ENCODE data around the gene NPEPL1.
"Not testable (repeated sequence)": the region's sequence is repeated elsewhere in the genome, so short reads cannot be mapped to it uniquely, and the experiment has no call there.

The NPEPL1 gene

GRCh38 chr20:58646703-58647102 is 45.9 kb upstream of the NPEPL1 start:
- Histone ChIP-seq H2AFZ (ENCODE audit: low read depth, low read length) (no peak overlapping the region), H2BK15ac (ENCODE audit: low read depth, poor library complexity, severe bottlenecking) (no peak overlapping the region), H2BK5ac (ENCODE audit: low read depth, low read length, poor library complexity, severe bottlenecking) (no peak overlapping the region), H3K27me3 (ENCODE audit: control insufficient read depth in 1 of 2, insufficient read depth in 1 of 2, low read length in 2 of 2) (no peaks in the 10 kb centered on the region), H2BK120ac (ENCODE audit: low read depth, low read length) (no peak overlapping the region), H3K4ac (ENCODE audit: low read depth in 1 of 2, low read length in 2 of 2) (no peak overlapping the region), H3K79me1 (replicated peaks; ENCODE audit: low read length, poor library complexity, severe bottlenecking) (no peaks in the 10 kb centered on the region), H3K4me2 (ENCODE audit: low read length, poor library complexity, severe bottlenecking) (no peak overlapping the region), H3K36me3 (ENCODE audit: control insufficient read depth in 1 of 2, insufficient read depth in 2 of 2, low read depth in 1 of 2, low read length in 2 of 2) (no peaks in the 10 kb centered on the region), H2AK5ac (ENCODE audit: low read length, severe bottlenecking) (no peak overlapping the region), H2BK12ac (ENCODE audit: low read length in 2 of 2) (no peak overlapping the region), H3K9me3 (ENCODE audit: control insufficient read depth, low read length) (no peaks in the 10 kb centered on the region), H4K8ac (ENCODE audit: low read length) (no peak overlapping the region), H3K4me1 (ENCODE audit: control insufficient read depth, insufficient read depth, low read depth, low read length) (peaks cover 11% of the 10 kb centered on the region), H3K14ac (ENCODE audit: low read length in 2 of 2) (no peak overlapping the region), H3K18ac (ENCODE audit: low read depth in 1 of 2, low read length in 2 of 2) (no peak overlapping the region), H3K27ac (ENCODE audit: low read length, poor library complexity, severe bottlenecking) (no peak overlapping the region), H4K91ac (ENCODE audit: low read length) (no peak overlapping the region), H3K9ac (ENCODE audit: low read length) (no peak overlapping the region), H3K4me3 (ENCODE audit: insufficient read depth in 1 of 2, low read depth in 1 of 2, low read length in 2 of 2) (no peak overlapping the region), H3K23ac (ENCODE audit: low read length in 2 of 2) (no peak overlapping the region)
- no peak for DNase-seq
- 88% methylated on average over 4 of the region's 4 CpGs for WGBS

GRCh38 chr20:58647162-58647795 is 45.3 kb upstream of the NPEPL1 start:
- H3K4ac ChIP-seq (ENCODE audit: low read depth in 1 of 2, low read length in 2 of 2): no peak overlapping the region
- no peaks in the 10 kb centered on the region for H3K79me1 ChIP-seq (replicated peaks; ENCODE audit: low read length, poor library complexity, severe bottlenecking)
- H3K14ac ChIP-seq (ENCODE audit: low read length in 2 of 2): no peak overlapping the region
- no peak overlapping the region for H3K9ac ChIP-seq (ENCODE audit: low read length)
- no peak overlapping the region for H2BK12ac ChIP-seq (ENCODE audit: low read length in 2 of 2)
- no peak overlapping the region for H4K91ac ChIP-seq (ENCODE audit: low read length)
- no peaks in the 10 kb centered on the region for H3K36me3 ChIP-seq (ENCODE audit: control insufficient read depth in 1 of 2, insufficient read depth in 2 of 2, low read depth in 1 of 2, low read length in 2 of 2)
- H3K9me3 ChIP-seq (ENCODE audit: control insufficient read depth, low read length): no peaks in the 10 kb centered on the region
- no peak overlapping the region for H3K4me2 ChIP-seq (ENCODE audit: low read length, poor library complexity, severe bottlenecking)
- H3K27me3 ChIP-seq (ENCODE audit: control insufficient read depth in 1 of 2, insufficient read depth in 1 of 2, low read length in 2 of 2): no peaks in the 10 kb centered on the region
- no peak overlapping the region for H3K18ac ChIP-seq (ENCODE audit: low read depth in 1 of 2, low read length in 2 of 2)
- H2BK120ac ChIP-seq (ENCODE audit: low read depth, low read length): no peak overlapping the region
- H2BK5ac ChIP-seq (ENCODE audit: low read depth, low read length, poor library complexity, severe bottlenecking): no peak overlapping the region
- no peak overlapping the region for H3K23ac ChIP-seq (ENCODE audit: low read length in 2 of 2)
- H3K4me3 ChIP-seq (ENCODE audit: insufficient read depth in 1 of 2, low read depth in 1 of 2, low read length in 2 of 2): no peak overlapping the region
- H2AFZ ChIP-seq (ENCODE audit: low read depth, low read length): no peak overlapping the region
- H2BK15ac ChIP-seq (ENCODE audit: low read depth, poor library complexity, severe bottlenecking): no peak overlapping the region
- peaks cover 11% of the 10 kb centered on the region for H3K4me1 ChIP-seq (ENCODE audit: control insufficient read depth, insufficient read depth, low read depth, low read length)
- no peak overlapping the region for H2AK5ac ChIP-seq (ENCODE audit: low read length, severe bottlenecking)
- H3K27ac ChIP-seq (ENCODE audit: low read length, poor library complexity, severe bottlenecking): no peak overlapping the region
- DNase-seq: no peak
- WGBS: 85% methylated on average over 7 of the region's 7 CpGs
- H4K8ac ChIP-seq (ENCODE audit: low read length): no peak overlapping the region

- H4K8ac ChIP-seq (ENCODE audit: low read length): no peak overlapping the region
- peak overlapping the region; percentile 9 for H3K9ac ChIP-seq (ENCODE audit: low read length)
- no peak for DNase-seq
- H3K23ac ChIP-seq (ENCODE audit: low read length in 2 of 2): no peak overlapping the region
- no peak overlapping the region for H2BK15ac ChIP-seq (ENCODE audit: low read depth, poor library complexity, severe bottlenecking)
- no peak overlapping the region for H3K14ac ChIP-seq (ENCODE audit: low read length in 2 of 2)
- no peak overlapping the region for H2AFZ ChIP-seq (ENCODE audit: low read depth, low read length)
- no peaks in the 10 kb centered on the region for H3K9me3 ChIP-seq (ENCODE audit: control insufficient read depth, low read length)
- no peak overlapping the region for H3K27ac ChIP-seq (ENCODE audit: low read length, poor library complexity, severe bottlenecking)
- no peak overlapping the region for H3K4me3 ChIP-seq (ENCODE audit: insufficient read depth in 1 of 2, low read depth in 1 of 2, low read length in 2 of 2)
- no peak overlapping the region for H2BK120ac ChIP-seq (ENCODE audit: low read depth, low read length)
- H3K79me1 ChIP-seq (replicated peaks; ENCODE audit: low read length, poor library complexity, severe bottlenecking): no peaks in the 10 kb centered on the region
- H4K91ac ChIP-seq (ENCODE audit: low read length): no peak overlapping the region
- H3K27me3 ChIP-seq (ENCODE audit: control insufficient read depth in 1 of 2, insufficient read depth in 1 of 2, low read length in 2 of 2): no peaks in the 10 kb centered on the region
- no peaks in the 10 kb centered on the region for H3K36me3 ChIP-seq (ENCODE audit: control insufficient read depth in 1 of 2, insufficient read depth in 2 of 2, low read depth in 1 of 2, low read length in 2 of 2)
- H2AK5ac ChIP-seq (ENCODE audit: low read length, severe bottlenecking): no peak overlapping the region
- 85% methylated on average over 10 of the region's 12 CpGs for WGBS
- no peak overlapping the region for H3K4ac ChIP-seq (ENCODE audit: low read depth in 1 of 2, low read length in 2 of 2)
- H2BK12ac ChIP-seq (ENCODE audit: low read length in 2 of 2): no peak overlapping the region
- H3K4me1 ChIP-seq (ENCODE audit: control insufficient read depth, insufficient read depth, low read depth, low read length): peaks cover 11% of the 10 kb centered on the region
- H2BK5ac ChIP-seq (ENCODE audit: low read depth, low read length, poor library complexity, severe bottlenecking): no peak overlapping the region
- no peak overlapping the region for H3K18ac ChIP-seq (ENCODE audit: low read depth in 1 of 2, low read length in 2 of 2)
- no peak overlapping the region for H3K4me2 ChIP-seq (ENCODE audit: low read length, poor library complexity, severe bottlenecking)
Measured at GRCh38 chr20:58647796-58648501, 44.7 kb upstream of the NPEPL1 start.

- not testable (repeated sequence) for H4K8ac ChIP-seq (ENCODE audit: low read length); H2AFZ ChIP-seq (ENCODE audit: low read depth, low read length); H2BK15ac ChIP-seq (ENCODE audit: low read depth, poor library complexity, severe bottlenecking); H3K9ac ChIP-seq (ENCODE audit: low read length); H2AK5ac ChIP-seq (ENCODE audit: low read length, severe bottlenecking); H3K18ac ChIP-seq (ENCODE audit: low read depth in 1 of 2, low read length in 2 of 2); H2BK5ac ChIP-seq (ENCODE audit: low read depth, low read length, poor library complexity, severe bottlenecking); H2BK12ac ChIP-seq (ENCODE audit: low read length in 2 of 2); H3K14ac ChIP-seq (ENCODE audit: low read length in 2 of 2); H3K23ac ChIP-seq (ENCODE audit: low read length in 2 of 2); H3K79me1 ChIP-seq (replicated peaks; ENCODE audit: low read length, poor library complexity, severe bottlenecking); H3K4me3 ChIP-seq (ENCODE audit: insufficient read depth in 1 of 2, low read depth in 1 of 2, low read length in 2 of 2); H4K91ac ChIP-seq (ENCODE audit: low read length); H2BK120ac ChIP-seq (ENCODE audit: low read depth, low read length); H3K27me3 ChIP-seq (ENCODE audit: control insufficient read depth in 1 of 2, insufficient read depth in 1 of 2, low read length in 2 of 2); H3K4ac ChIP-seq (ENCODE audit: low read depth in 1 of 2, low read length in 2 of 2); H3K4me2 ChIP-seq (ENCODE audit: low read length, poor library complexity, severe bottlenecking); H3K27ac ChIP-seq (ENCODE audit: low read length, poor library complexity, severe bottlenecking); DNase-seq; H3K9me3 ChIP-seq (ENCODE audit: control insufficient read depth, low read length); H3K36me3 ChIP-seq (ENCODE audit: control insufficient read depth in 1 of 2, insufficient read depth in 2 of 2, low read depth in 1 of 2, low read length in 2 of 2)
- WGBS: 77% methylated on average over 6 of the region's 6 CpGs
- peaks cover 11% of the 10 kb centered on the region for H3K4me1 ChIP-seq (ENCODE audit: control insufficient read depth, insufficient read depth, low read depth, low read length)
Measured at GRCh38 chr20:58648502-58648825, 44.1 kb upstream of the NPEPL1 start.

Data from mesenchymal stem cell (in vitro differentiated cells and primary cell).